Spleen (tissue), 11 donors: Measurements from ENCODE around the gene SLC1A2. TPM values are rescaled to one million over a fixed set of nuclear protein-coding genes. Genes with fewer than 3 reads are reported as not detected.

Experiments
- DNase-seq: peaks from one replicate; pipeline ENCODE4 v3.0.0-alpha.2; 2020
- H3K27ac ChIP-seq, 8 donors: fragments of 200-600 bp; sonication (generic) in 7 of 8; 1 replicate in 4 of 8; 2 replicates in 4 of 8; pipeline versions ENCODE4 v1.5.0 to v1.8.0; 2016 to 2021; ENCODE audit warnings: inconsistent platforms in 4 of 8, mild to moderate bottlenecking in 4 of 8, moderate library complexity in 1 of 8
- H3K27me3 ChIP-seq, 7 donors: fragments of 200-600 bp; sonication (generic) in 6 of 7; replicated peaks in 1 of 7; 1 replicate in 4 of 7; 2 replicates in 3 of 7; pipeline versions ENCODE4 v1.5.0 to v1.8.0; 2016 to 2021; ENCODE audit warnings: inconsistent platforms in 3 of 7, mild to moderate bottlenecking in 1 of 7
- H3K36me3 ChIP-seq, 6 donors: fragments of 200-600 bp; sonication (generic) in 5 of 6; 1 replicate in 4 of 6; 2 replicates in 2 of 6; pipeline versions ENCODE4 v1.5.0 to v1.8.0; 2016 to 2021; ENCODE audit warnings: inconsistent platforms in 2 of 6
- H3K4me1 ChIP-seq, 6 donors: fragments of 200-600 bp; sonication (generic) in 5 of 6; 1 replicate in 3 of 6; 2 replicates in 3 of 6; pipeline versions ENCODE4 v1.5.0 to v1.8.0; 2016 to 2021; ENCODE audit warnings: inconsistent platforms in 3 of 6
- H3K4me3 ChIP-seq, 8 donors: fragments of 200-600 bp; sonication (generic) in 7 of 8; 1 replicate in 4 of 8; 2 replicates in 4 of 8; pipeline versions ENCODE4 v1.5.0 to v1.8.0; 2016 to 2021; ENCODE audit warnings: inconsistent platforms in 4 of 8, mild to moderate bottlenecking in 4 of 8, moderate library complexity in 2 of 8
- H3K9me3 ChIP-seq, 8 donors: fragments of 200-600 bp; sonication (generic) in 7 of 8; 1 replicate in 4 of 8; 2 replicates in 4 of 8; pipeline versions ENCODE4 v1.5.0 to v1.8.0; 2016 to 2021; ENCODE audit warnings: inconsistent platforms in 4 of 8
- POLR2A ChIP-seq, 3 donors: fragments of 450-650 bp; IDR thresholded peaks; one replicate each; pipeline ENCODE4 v1.5.1; 2017; ENCODE audit warnings: antibody characterized with exemption in 3 of 3, mild to moderate bottlenecking in 1 of 3
- POLR2AphosphoS5 ChIP-seq, 3 donors: sonication (generic); formaldehyde crosslinking; IDR thresholded peaks; one replicate each; pipeline ENCODE4 v1.5.1; 2017; ENCODE audit warnings: antibody characterized with exemption in 3 of 3
- WGBS, 5 donors: extraction: QIAGEN DNeasy Blood & Tissue Kit in 3 of 5; methylation state at CpG; one replicate each; pipeline versions ENCODE4 v1.1.5 to v1.1.7; 2013 to 2018; 5-methylcytosine and 5-hydroxymethylcytosine counted together
- intact Hi-C: fragments of 100-400 bp; cut with DNase I; formaldehyde crosslinking; loops from one replicate; pipeline ENCODE4 v1.15.0; 2023; ENCODE audit warnings: low total_unique reads
- polyA plus RNA-seq, 3 donors: library from polyadenylated mRNA; stranded (reverse); fragments of 200-250 nt; gene quantifications; one replicate each; pipeline ENCODE4 v1.2.1, GENCODE V29; 2013
- total RNA-seq, 7 donors: library from RNA; depleted of rRNA in 3 of 7; stranded (reverse); fragments of >200 nt in 3 of 7; fragmentation: NEBNext Ultra II Directional in 4 of 7; extraction: Animal tissue kit (Norgen Biotek cat#: 25700) in 4 of 7; gene quantifications; one replicate each; pipeline versions ENCODE4 v1.1.0 to v1.2.1, GENCODE V29; 2016 to 2021
- TF ChIP-seq, protein P1 (sequence below), 11 experiments: fragments of 200-600 bp in 7 of 11; fragments of 450-650 bp in 4 of 11; sonication (generic) in 4 of 11; IDR thresholded peaks in 8 of 11; conservative IDR thresholded peaks in 3 of 11; 1 replicate in 7 of 11; 2 replicates in 4 of 11; pipeline versions ENCODE4 v1.4.0 to v1.8.0; 2016 to 2021; ENCODE audit warnings: antibody characterized with exemption in 11 of 11, inconsistent platforms in 4 of 11, mild to moderate bottlenecking in 1 of 11
- donor health status: healthy with polysubstance abuse.
- donor health status: DM: no; HTN: no; CAD: no; lungs with moderate emphysema.
- donor health status: DM: no; HTN: no; CAD: no.
- donor health status: Bipolar disorder and iron deficiency.
- donor health status: healthy.
- donor health status: DM: no; HTN: no; CAD: no.
- donor health status: DM: yes; HTN: yes; CAD: no.

Gene SLC1A2
- total and polyA plus RNA-seq, 10 donors: 0.26 to 3.8 (median 0.93) TPM

DNA sequence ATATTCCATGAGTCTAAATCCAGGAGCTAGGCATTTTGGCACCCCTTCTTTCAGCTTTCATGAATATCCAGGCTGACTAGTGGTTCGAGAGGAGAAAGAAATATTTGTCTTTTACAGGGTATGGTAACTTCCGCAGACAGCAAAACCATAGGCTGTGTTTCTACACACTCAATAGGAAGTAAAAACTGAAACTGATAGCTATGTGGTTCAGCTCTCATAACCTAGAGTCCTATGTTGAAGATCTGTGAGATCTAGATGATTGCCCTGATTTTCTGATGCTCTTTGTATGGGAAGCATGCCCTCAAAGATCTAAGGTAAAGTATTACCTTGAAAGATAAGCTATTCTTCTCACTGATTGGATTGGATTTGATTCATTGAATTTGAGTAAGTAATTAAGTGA is 162.1 kb downstream of the SLC1A2 start:
- Histone ChIP-seq H3K36me3 (no peaks in the 10 kb centered on the region), H3K4me1 (peaks cover 0 to 29% (median 9%) of the 10 kb centered on the region in 6 donors), H3K9me3 (no peaks in the 10 kb centered on the region), H3K4me3 (peak overlapping the region in 1 of 8 donors; percentile 26), H3K27ac (peak overlapping the region in 5 of 8 donors; percentile 0 to 84 (median 73)), H3K27me3 (no peaks in the 10 kb centered on the region)
- no peak for DNase-seq
- TF ChIP-seq, protein P1, sequence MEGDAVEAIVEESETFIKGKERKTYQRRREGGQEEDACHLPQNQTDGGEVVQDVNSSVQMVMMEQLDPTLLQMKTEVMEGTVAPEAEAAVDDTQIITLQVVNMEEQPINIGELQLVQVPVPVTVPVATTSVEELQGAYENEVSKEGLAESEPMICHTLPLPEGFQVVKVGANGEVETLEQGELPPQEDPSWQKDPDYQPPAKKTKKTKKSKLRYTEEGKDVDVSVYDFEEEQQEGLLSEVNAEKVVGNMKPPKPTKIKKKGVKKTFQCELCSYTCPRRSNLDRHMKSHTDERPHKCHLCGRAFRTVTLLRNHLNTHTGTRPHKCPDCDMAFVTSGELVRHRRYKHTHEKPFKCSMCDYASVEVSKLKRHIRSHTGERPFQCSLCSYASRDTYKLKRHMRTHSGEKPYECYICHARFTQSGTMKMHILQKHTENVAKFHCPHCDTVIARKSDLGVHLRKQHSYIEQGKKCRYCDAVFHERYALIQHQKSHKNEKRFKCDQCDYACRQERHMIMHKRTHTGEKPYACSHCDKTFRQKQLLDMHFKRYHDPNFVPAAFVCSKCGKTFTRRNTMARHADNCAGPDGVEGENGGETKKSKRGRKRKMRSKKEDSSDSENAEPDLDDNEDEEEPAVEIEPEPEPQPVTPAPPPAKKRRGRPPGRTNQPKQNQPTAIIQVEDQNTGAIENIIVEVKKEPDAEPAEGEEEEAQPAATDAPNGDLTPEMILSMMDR (IDR thresholded peaks at IDR 0.05 in 8 of 11, conservative IDR thresholded peaks at IDR 0.05 in 3 of 11): no peak
- TF ChIP-seq POLR2A (IDR thresholded peaks at IDR 0.05): no peak
- TF ChIP-seq POLR2AphosphoS5 (IDR thresholded peaks at IDR 0.05): no peak
- 15 to 22% (median 21%) methylated on average over 2 of the region's 2 CpGs for WGBS, 5 donors
- intact Hi-C loops: no loop called here

DNA sequence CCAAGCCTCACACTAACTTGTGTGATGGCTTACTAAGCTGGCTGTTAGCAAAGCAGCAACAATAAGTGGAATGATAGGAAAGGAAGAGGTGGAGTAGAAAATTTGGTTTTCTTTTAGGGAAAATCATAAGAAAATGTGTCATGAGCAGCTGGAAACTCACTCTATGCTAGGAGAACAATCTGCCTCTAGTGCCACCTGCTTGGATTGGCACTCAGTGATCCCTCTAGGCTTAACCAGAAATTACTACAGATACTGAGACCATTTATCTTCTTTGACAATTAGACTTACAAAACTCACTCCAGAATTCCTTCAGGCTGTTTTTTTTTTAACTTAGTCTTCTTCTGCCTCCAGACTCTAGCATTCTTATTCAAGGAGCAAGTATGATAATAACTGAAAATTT is 163.1 kb downstream of the SLC1A2 start:
- no peak overlapping the region for H3K4me3 ChIP-seq
- no peak for DNase-seq
- H3K9me3 ChIP-seq: no peaks in the 10 kb centered on the region
- H3K36me3 ChIP-seq: no peaks in the 10 kb centered on the region
- TF ChIP-seq, protein P1 (IDR thresholded peaks at IDR 0.05 in 8 of 11, conservative IDR thresholded peaks at IDR 0.05 in 3 of 11): no peak
- TF ChIP-seq POLR2A (IDR thresholded peaks at IDR 0.05) (no peak), POLR2AphosphoS5 (IDR thresholded peaks at IDR 0.05) (no peak)
- no peaks in the 10 kb centered on the region for H3K27me3 ChIP-seq
- H3K27ac ChIP-seq: peak overlapping the region in 2 of 8 donors; percentile 73 to 84
- intact Hi-C loops: no loop called here
- peaks cover 0 to 29% (median 9%) of the 10 kb centered on the region in 6 donors for H3K4me1 ChIP-seq

DNA sequence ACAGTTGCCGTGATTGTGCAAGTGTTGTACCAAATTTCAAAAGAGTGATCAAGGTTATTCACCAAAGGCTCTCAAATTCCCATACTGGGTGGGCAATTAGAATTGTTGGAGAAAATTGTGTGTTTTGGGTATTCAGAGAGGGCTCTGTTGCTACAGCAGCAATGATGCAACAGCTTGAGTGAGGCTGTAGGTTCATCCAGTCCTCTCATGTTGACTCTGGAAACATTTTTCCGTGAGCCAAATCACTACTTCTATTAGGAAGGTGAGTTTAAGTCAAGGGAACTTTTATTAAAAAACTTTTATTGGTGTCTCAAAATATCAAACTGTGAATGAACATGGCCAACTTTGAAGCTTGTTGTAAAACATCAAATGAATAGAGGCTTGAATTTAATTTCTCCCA is 163.8 kb downstream of the SLC1A2 start:
- Histone ChIP-seq H3K9me3 (no peaks in the 10 kb centered on the region), H3K27me3 (no peaks in the 10 kb centered on the region), H3K27ac (no peak overlapping the region), H3K36me3 (no peaks in the 10 kb centered on the region), H3K4me3 (no peak overlapping the region), H3K4me1 (peaks cover 0 to 30% (median 9%) of the 10 kb centered on the region in 6 donors)
- WGBS, 5 donors: 93 to 97% (median 95%) methylated on average over 2 of the region's 2 CpGs
- DNase-seq: no peak
- TF ChIP-seq POLR2A (IDR thresholded peaks at IDR 0.05): no peak
- TF ChIP-seq POLR2AphosphoS5 (IDR thresholded peaks at IDR 0.05): no peak
- TF ChIP-seq, protein P1 (IDR thresholded peaks at IDR 0.05 in 8 of 11, conservative IDR thresholded peaks at IDR 0.05 in 3 of 11): no peak
- intact Hi-C loops: no loop called here

DNA sequence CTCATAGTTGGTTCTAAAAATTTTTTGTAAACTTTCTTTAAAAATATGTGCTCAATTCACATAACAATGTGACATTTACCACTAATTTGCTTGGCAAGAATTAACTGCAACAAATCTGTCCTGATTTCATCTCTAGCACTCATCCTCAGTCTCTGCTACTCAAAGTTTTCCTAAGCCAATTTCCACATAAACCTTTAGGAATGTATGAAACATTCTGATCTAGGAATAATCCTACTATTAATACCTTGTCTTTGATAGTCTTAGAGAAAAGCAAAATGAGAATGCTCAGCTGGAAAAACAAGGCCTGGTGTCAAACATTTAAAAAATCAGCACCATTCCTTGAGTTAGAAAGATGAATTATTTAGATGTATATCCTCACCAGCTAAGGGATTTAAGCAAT is 166.1 kb downstream of the SLC1A2 start:
- DNase-seq: no peak
- intact Hi-C loops: no loop called here
- Histone ChIP-seq H3K4me1 (peaks cover 0 to 32% (median 9%) of the 10 kb centered on the region in 6 donors), H3K36me3 (no peaks in the 10 kb centered on the region), H3K9me3 (no peaks in the 10 kb centered on the region), H3K27ac (no peak overlapping the region), H3K27me3 (no peaks in the 10 kb centered on the region), H3K4me3 (no peak overlapping the region)
- TF ChIP-seq POLR2AphosphoS5 (IDR thresholded peaks at IDR 0.05) (no peak), POLR2A (IDR thresholded peaks at IDR 0.05) (no peak)
- TF ChIP-seq, protein P1 (IDR thresholded peaks at IDR 0.05 in 8 of 11, conservative IDR thresholded peaks at IDR 0.05 in 3 of 11): no peak
